KG1 (cell line): Measurements from ENCODE around the gene UBE2K.
"Not testable (repeated sequence)": the region's sequence is repeated elsewhere in the genome, so short reads cannot be mapped to it uniquely, and the experiment has no call there.

Experiments used
- DNase-seq: peaks from one replicate; lab custom pipeline; 2025; lab: John Stamatoyannopoulos, UW

Gene UBE2K

GRCh38 chr4:39808231-39808749, 110.4 kb downstream of the UBE2K start:
- no peak for DNase-seq

- DNase-seq: no peak
These were observed 114.6 kb downstream of the UBE2K start for GRCh38 chr4:39812500-39812899.

GRCh38 chr4:39813033-39813432, 115.1 kb downstream of the UBE2K start:
- DNase-seq: not testable (repeated sequence)

- DNase-seq: not testable (repeated sequence)
These were observed 115.8 kb downstream of the UBE2K start for GRCh38 chr4:39813761-39814160.

GRCh38 chr4:39814403-39815185, 116.7 kb downstream of the UBE2K start:
- DNase-seq: no peak

- DNase-seq: no peak
These were observed 120.7 kb downstream of the UBE2K start for GRCh38 chr4:39818646-39819045.

GRCh38 chr4:39820186-39820585, 122.2 kb downstream of the UBE2K start:
- DNase-seq: no peak

GRCh38 chr4:39821951-39822350, 124.0 kb downstream of the UBE2K start:
- no peak for DNase-seq

GRCh38 chr4:39822662-39823061, 124.7 kb downstream of the UBE2K start:
- DNase-seq: no peak

GRCh38 chr4:39823191-39823590, 125.3 kb downstream of the UBE2K start:
- DNase-seq: no peak

- DNase-seq: no peak
These were observed 127.2 kb downstream of the UBE2K start for GRCh38 chr4:39825090-39825489.

- no peak for DNase-seq
These were observed 127.8 kb downstream of the UBE2K start for GRCh38 chr4:39825741-39826231.
